ENCODE data around the gene ACVR1.
"Not testable (repeated sequence)": the region's sequence is repeated elsewhere in the genome, so short reads cannot be mapped to it uniquely, and the experiment has no call there.

Gene ACVR1

GRCh38 chr2:157720504-157720903 lies 155.6 kb downstream of the ACVR1 start:
- no peak for DNase-seq (ENCODE audit: low read depth in 2 of 2)

DNA sequence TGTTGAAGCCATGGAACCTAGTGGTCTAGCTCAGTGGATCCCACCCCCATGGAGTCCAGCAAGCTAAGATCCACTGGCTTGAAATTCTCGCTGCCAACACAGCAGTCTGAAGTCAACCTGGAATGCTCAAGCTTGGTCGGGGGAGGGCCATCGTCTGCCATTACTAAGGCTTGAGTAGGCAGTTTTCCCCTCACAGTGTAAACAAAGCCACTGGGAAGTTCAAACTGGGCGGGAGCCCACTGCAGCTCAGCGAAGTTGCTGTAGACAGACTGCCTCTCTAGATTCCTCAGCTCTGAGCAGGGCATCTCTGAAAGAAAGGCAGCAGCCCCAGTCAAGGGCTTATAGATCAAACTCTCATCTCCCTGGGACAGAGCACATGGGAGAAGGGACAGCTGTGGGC lies 171.5 kb downstream of the ACVR1 start:
- DNase-seq (ENCODE audit: low read depth in 2 of 2): not testable (repeated sequence)

DNA sequence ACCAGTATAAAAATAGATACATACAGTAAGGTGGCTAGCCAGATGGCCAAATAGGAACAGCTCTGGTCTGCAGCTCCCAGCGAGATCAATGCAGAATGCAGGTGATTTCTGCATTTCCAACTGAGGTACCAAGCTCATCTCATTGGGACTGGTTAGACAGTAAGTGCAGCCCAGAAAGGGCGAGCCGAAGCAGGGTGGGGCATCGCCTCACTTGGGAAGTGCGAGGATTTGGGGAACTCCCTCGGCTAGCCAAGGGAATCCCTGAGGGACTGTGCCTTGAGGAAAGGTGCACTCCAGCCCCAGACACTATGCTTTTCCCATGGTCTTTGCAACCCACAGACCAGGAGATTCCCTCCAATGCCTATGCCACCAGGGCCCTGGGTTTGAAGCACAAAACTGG lies 172.0 kb downstream of the ACVR1 start:
- not testable (repeated sequence) for DNase-seq (ENCODE audit: low read depth in 2 of 2)

DNA sequence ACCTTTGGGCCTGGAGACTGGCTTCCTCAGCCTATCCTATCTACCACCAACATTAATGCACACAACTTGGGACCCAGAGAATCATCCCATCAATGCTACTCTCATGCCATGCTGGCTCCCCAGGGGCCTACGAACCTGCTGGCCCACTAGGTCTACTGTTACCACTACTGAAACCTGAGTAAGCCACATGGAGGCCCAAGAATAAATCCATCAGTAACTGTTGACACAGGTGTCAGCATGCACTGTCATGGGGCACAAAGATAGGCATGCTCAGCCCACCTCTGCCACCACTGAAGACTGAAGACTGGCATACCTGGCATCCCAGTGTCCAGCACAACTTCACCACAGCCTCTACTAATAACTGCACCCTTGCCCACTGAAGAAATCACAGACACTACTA lies 176.3 kb downstream of the ACVR1 start:
- no peak for DNase-seq (ENCODE audit: low read depth in 2 of 2)

DNA sequence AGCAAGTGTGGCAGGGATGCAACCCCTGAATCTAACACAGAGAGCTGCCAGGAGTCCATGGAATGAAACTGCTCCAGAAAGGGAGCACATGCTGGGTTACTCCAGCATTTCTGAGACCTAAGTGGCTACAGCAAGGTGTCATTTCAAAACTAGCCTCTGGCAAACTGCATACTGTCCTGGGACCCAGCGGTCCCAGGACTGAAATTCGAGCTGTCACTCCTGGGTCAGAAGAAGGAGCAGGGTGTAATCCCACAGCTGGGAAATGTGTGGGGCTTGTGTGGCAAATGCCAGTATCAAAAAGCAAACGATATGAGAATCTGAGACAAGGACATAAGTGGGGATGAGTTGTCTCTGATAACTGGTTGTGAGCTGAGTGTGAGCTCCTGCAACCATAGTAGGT lies 177.1 kb downstream of the ACVR1 start:
- no peak for DNase-seq (ENCODE audit: low read depth in 2 of 2)

DNA sequence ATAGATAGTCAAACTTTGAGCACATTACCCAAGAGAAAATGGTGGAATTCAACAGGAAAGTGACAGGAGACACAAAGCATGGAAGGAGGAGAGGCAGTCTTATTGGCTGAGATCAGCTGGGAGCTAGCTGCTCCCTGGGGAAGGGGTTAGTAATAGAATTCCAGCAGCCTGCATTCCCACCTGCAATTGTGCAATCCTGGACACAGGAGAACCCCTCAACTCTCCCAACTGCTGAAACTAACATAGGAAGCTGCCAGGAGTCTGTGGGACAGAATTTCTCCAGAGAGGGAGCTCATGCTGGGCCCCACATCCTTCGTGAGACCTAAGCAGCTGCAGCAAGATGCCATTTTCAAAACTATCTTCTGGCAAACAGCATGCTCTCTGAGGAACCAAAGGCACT lies 177.7 kb downstream of the ACVR1 start:
- no peak for DNase-seq (ENCODE audit: low read depth in 2 of 2)

DNA sequence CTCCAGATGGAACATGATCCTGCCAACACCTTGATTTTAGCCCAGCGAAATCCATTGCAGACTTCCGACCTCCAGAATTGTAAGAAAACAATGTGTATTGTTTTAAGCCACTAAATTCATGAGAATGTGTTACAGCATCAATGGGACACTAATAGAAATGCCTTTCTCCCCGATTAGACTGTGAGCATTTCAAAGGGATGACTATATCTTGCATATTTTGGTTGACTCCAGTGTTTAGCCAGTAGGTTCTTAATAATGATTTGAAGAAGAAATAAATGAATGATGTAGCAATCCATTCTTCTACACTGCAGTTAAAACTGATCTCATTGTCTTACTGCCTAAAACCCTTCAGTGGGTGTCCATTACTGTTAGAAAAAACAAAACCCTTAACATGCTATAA lies 180.1 kb downstream of the ACVR1 start:
- DNase-seq (ENCODE audit: low read depth in 2 of 2): no peak

GRCh38 chr2:157692768-157693167 lies 183.4 kb downstream of the ACVR1 start:
- no peak for DNase-seq (ENCODE audit: low read depth in 2 of 2)

DNA sequence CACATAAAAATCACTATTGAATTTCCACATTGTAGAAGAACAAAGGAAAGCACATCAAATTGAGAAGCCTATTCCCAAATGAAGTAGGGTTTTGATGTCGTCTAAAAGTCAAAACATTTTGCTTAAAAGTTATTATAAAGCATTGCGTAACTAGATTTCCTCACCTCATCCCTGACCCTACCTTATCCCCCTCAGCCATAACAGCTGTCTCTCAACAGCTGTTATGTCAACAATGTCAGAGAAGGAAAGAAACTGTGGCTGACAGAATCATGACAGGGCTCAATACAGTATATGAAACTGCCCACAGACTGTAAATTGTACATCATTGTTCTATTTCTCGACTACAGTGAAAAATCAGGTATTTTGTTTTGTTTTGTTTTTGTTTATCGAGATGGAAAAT lies 184.4 kb downstream of the ACVR1 start:
- no peak for DNase-seq (ENCODE audit: low read depth in 2 of 2)

GRCh38 chr2:157691131-157691530 lies 185.0 kb downstream of the ACVR1 start:
- no peak for DNase-seq (ENCODE audit: low read depth in 2 of 2)
